GM12891 (cell line): ENCODE data around the gene PPP1R13B.

Experiments
- PAX5 ChIP-seq: IDR thresholded peaks from 2 replicates; pipeline ENCODE4 v1.6.1; 2011; ENCODE audit warnings: low read length, moderate library complexity, mild to moderate bottlenecking; ENCODE audit not compliant: insufficient read depth, severe bottlenecking
- POLR2A ChIP-seq: IDR thresholded peaks from 2 replicates; pipeline ENCODE4 v1.6.1; 2011; ENCODE audit warnings: low read depth, low read length, control low read depth
- POLR2AphosphoS5 ChIP-seq: IDR thresholded peaks from 2 replicates; pipeline ENCODE4 v1.6.1; 2011; ENCODE audit warnings: low read depth, low read length, control low read depth
- POU2F2 ChIP-seq: IDR thresholded peaks from 2 replicates; pipeline ENCODE4 v1.6.1; 2011; ENCODE audit warnings: low read depth, mild to moderate bottlenecking, control low read depth, low read length, moderate library complexity
- SPI1 ChIP-seq: IDR thresholded peaks from 2 replicates; pipeline ENCODE4 v1.6.1; 2011; ENCODE audit warnings: low read depth, low read length, control low read depth
- TAF1 ChIP-seq: IDR thresholded peaks from 2 replicates; pipeline ENCODE4 v1.6.1; 2011; ENCODE audit warnings: low read depth, low read length, control low read depth

- TF ChIP-seq TAF1 (no peak), POLR2A (no peak), POLR2AphosphoS5 (no peak), SPI1 (no peak), PAX5 (no peak), POU2F2 (no peak)
These were observed 16.7 kb downstream of the PPP1R13B start for GRCh38 chr14:103830511-103831270.
